ENCODE data around the gene PET100.

- TF ChIP-seq CTCF (IDR thresholded peaks at IDR 0.05) (no peak), ZFX (IDR thresholded peaks at IDR 0.05; ENCODE audit: borderline replicate concordance) (no peak)
Observed at GRCh38 chr19:7677669-7678311, 48.2 kb downstream of the PET100 start.
